CD14-positive monocyte (primary cell): ENCODE measurements around the gene SLC25A22. TPM values are rescaled to one million over a fixed set of nuclear protein-coding genes. Genes with fewer than 3 reads are reported as not detected.

Experiments
- DNase-seq, 3 donors: peaks; one replicate each; pipeline ENCODE4 v3.0.0-alpha.2; 2011 to 2022
- H2AFZ ChIP-seq: 2 replicates; pipeline ENCODE4 v1.6.0; 2012; ENCODE audit warnings: mild to moderate bottlenecking, low read depth, low read length, inconsistent platforms; ENCODE audit not compliant: insufficient read depth, poor library complexity, severe bottlenecking
- H3K27ac ChIP-seq, 2 donors: 1 replicate in 1 of 2; 2 replicates in 1 of 2; pipeline ENCODE4 v1.5.1; 2012 to 2013; ENCODE audit warnings: low read length in 2 of 2, control low read depth in 1 of 2, inconsistent platforms in 1 of 2, low read depth in 1 of 2, mild to moderate bottlenecking in 1 of 2
- H3K27me3 ChIP-seq, 2 donors: one replicate each; pipeline versions ENCODE4 v1.6.0 to v1.6.1; 2011 to 2013; ENCODE audit warnings: low read length in 2 of 2; ENCODE audit not compliant: control insufficient read depth in 2 of 2, insufficient read depth in 2 of 2
- H3K36me3 ChIP-seq, 2 donors: replicated peaks in 1 of 2; 1 replicate in 1 of 2; 2 replicates in 1 of 2; pipeline versions ENCODE4 v1.5.1 to v1.6.1; 2012 to 2013; ENCODE audit warnings: low read length in 2 of 2, control low read depth in 1 of 2, inconsistent platforms in 1 of 2, mild to moderate bottlenecking in 1 of 2; ENCODE audit not compliant: insufficient read depth in 2 of 2, control insufficient read depth in 1 of 2
- H3K4me1 ChIP-seq, 2 donors: 1 replicate in 1 of 2; 2 replicates in 1 of 2; pipeline versions ENCODE4 v1.5.1 to v1.6.1; 2012 to 2013; ENCODE audit warnings: low read length in 2 of 2, control low read depth in 1 of 2, inconsistent platforms in 1 of 2, mild to moderate bottlenecking in 1 of 2, moderate library complexity in 1 of 2; ENCODE audit not compliant: insufficient read depth in 2 of 2, control insufficient read depth in 1 of 2
- H3K4me2 ChIP-seq: replicated peaks from 2 replicates; pipeline ENCODE3; 2012; ENCODE audit warnings: low read length, moderate library complexity, mild to moderate bottlenecking; ENCODE audit not compliant: poor library complexity, severe bottlenecking; ENCODE audit errors: extremely low read depth
- H3K4me3 ChIP-seq, 3 experiments: fragments of 200-600 bp in 1 of 3; sonication (generic) in 1 of 3; replicated peaks in 1 of 3; 1 replicate in 2 of 3; 2 replicates in 1 of 3; pipeline ENCODE4 v1.5.1; 2011 to 2013; ENCODE audit warnings: low read length in 3 of 3, mild to moderate bottlenecking in 3 of 3, control low read depth in 2 of 3, low read depth in 2 of 3, inconsistent platforms in 1 of 3, moderate library complexity in 1 of 3
- H3K79me2 ChIP-seq: 2 replicates; pipeline ENCODE4 v1.6.0; 2012; ENCODE audit warnings: mild to moderate bottlenecking, control low read depth, inconsistent platforms, low read length, moderate library complexity; ENCODE audit not compliant: insufficient read depth
- H3K9ac ChIP-seq: 2 replicates; pipeline ENCODE4 v1.6.0; 2017; ENCODE audit warnings: low read length, mild to moderate bottlenecking; ENCODE audit not compliant: insufficient read depth, poor library complexity, severe bottlenecking
- H3K9me3 ChIP-seq, 2 donors: replicated peaks in 1 of 2; 1 replicate in 1 of 2; 2 replicates in 1 of 2; pipeline versions ENCODE4 v1.5.1 to v1.6.1; 2012 to 2013; ENCODE audit warnings: low read length in 2 of 2, control low read depth in 1 of 2; ENCODE audit not compliant: control insufficient read depth in 1 of 2, insufficient read depth in 1 of 2
- H4K20me1 ChIP-seq: 2 replicates; pipeline ENCODE4 v1.6.0; 2012; ENCODE audit warnings: mild to moderate bottlenecking, low read length, control low read depth, moderate library complexity; ENCODE audit not compliant: insufficient read depth
- H3K27ac Mint-ChIP-seq, 7 donors: one replicate each; pipeline ENCODE4 v1.8.0; 2020; ENCODE audit warnings: mild to moderate bottlenecking in 7 of 7, mixed read lengths in 7 of 7, moderate library complexity in 6 of 7, inconsistent platforms in 2 of 7
- H3K27me3 Mint-ChIP-seq, 3 donors: one replicate each; pipeline ENCODE4 v1.8.0; 2021 to 2022; ENCODE audit warnings: low read depth in 3 of 3, mild to moderate bottlenecking in 3 of 3, mixed read lengths in 3 of 3, moderate library complexity in 3 of 3, inconsistent platforms in 1 of 3
- H3K36me3 Mint-ChIP-seq, 2 donors: one replicate each; pipeline ENCODE4 v1.8.0; 2020; ENCODE audit warnings: mixed read lengths in 2 of 2, inconsistent platforms in 1 of 2, mild to moderate bottlenecking in 1 of 2
- H3K4me1 Mint-ChIP-seq: one replicate; pipeline ENCODE4 v1.8.0; 2020; ENCODE audit warnings: mild to moderate bottlenecking, mixed read lengths
- H3K4me3 Mint-ChIP-seq, 2 donors: one replicate each; pipeline ENCODE4 v1.8.0; 2020; ENCODE audit warnings: mild to moderate bottlenecking in 2 of 2, mixed read lengths in 2 of 2, moderate library complexity in 1 of 2
- H3K9me3 Mint-ChIP-seq, 7 donors: one replicate each; pipeline ENCODE4 v1.8.0; 2020 to 2022; ENCODE audit warnings: mixed read lengths in 7 of 7, mild to moderate bottlenecking in 6 of 7, moderate library complexity in 6 of 7, inconsistent platforms in 2 of 7
- CTCF ChIP-seq: fragments of 200-600 bp; IDR thresholded peaks from one replicate; pipeline ENCODE4 v1.8.0; 2022; ENCODE audit warnings: antibody characterized with exemption, mild to moderate bottlenecking
- WGBS: methylation state at CpG from one replicate; pipeline ENCODE4 v1.1.5; 2013; ENCODE audit warnings: missing lambda C conversion rate; ENCODE audit not compliant: insufficient coverage; 5-methylcytosine and 5-hydroxymethylcytosine counted together
- intact Hi-C, 2 donors: fragments of 100-400 bp; cut with micrococcal nuclease; formaldehyde crosslinking; loops; one replicate each; pipeline versions ENCODE4 v1.15.0 to v1.15.1; 2023
- polyA plus RNA-seq, 3 donors: library from polyadenylated mRNA; depleted of rRNA in 1 of 3; unstranded in 2 of 3; stranded (reverse) in 1 of 3; fragments of 300-500 nt in 2 of 3; fragments of >200 nt in 1 of 3; fragmentation: Illumina TruSeq in 2 of 3; gene quantifications; 1 replicate in 2 of 3; 2 replicates in 1 of 3; pipeline ENCODE4 v1.2.3, GENCODE V29; 2012 to 2021

Gene SLC25A22
- polyA plus RNA-seq, 3 donors, result 4.4 to 20.9 (median 5.6) TPM

DNA sequence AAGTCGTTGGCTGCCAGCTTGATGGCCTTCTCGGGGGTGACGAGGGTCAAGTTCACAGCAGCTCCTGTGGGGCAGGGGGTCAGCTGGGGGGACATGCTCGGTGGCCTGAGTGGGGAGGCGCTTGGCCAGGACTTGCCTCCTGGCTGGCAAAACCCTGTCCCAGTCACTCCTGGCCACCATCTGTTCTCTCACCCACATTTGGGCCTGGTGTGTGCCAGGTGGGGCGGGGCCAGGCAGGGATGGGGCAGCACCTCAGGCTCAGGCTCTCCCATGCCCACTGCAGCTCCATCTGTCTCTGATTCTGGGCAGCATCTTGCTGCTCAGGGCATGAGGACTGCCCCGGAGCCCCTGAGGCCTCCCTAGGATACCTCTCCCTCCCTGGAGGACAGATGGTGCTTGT, 4.5 kb downstream of the SLC25A22 start:
- H4K20me1 ChIP-seq, result peaks cover 12% of the 10 kb centered on the region
- Mint-ChIP-seq H3K4me3 (no peak overlapping the region), H3K9me3 (peaks cover 0 to 2% (median 0%) of the 10 kb centered on the region in 7 donors), H3K27ac (no peak overlapping the region), H3K27me3 (peaks cover 11 to 22% (median 18%) of the 10 kb centered on the region in 3 donors), H3K4me1 (peaks cover 18% of the 10 kb centered on the region), H3K36me3 (peaks cover 15 to 17% of the 10 kb centered on the region in 2 donors)
- intact Hi-C loops, result no loop called here
- H2AFZ ChIP-seq, result no peak overlapping the region
- peaks cover 15% of the 10 kb centered on the region for H3K79me2 ChIP-seq
- no peak overlapping the region for H3K4me2 ChIP-seq
- no peaks in the 10 kb centered on the region for H3K9me3 ChIP-seq
- H3K9ac ChIP-seq, result no peak overlapping the region
- H3K27me3 ChIP-seq, result peaks cover 4 to 18% of the 10 kb centered on the region in 2 donors
- 98% methylated on average over 5 of the region's 7 CpGs for WGBS
- H3K4me3 ChIP-seq, result no peak overlapping the region
- peaks cover 5 to 9% of the 10 kb centered on the region in 2 donors for H3K36me3 ChIP-seq
- H3K27ac ChIP-seq, result no peak overlapping the region
- peaks cover 29 to 31% of the 10 kb centered on the region in 2 donors for H3K4me1 ChIP-seq
- TF ChIP-seq CTCF, result no peak
- DNase-seq, result no peak

DNA sequence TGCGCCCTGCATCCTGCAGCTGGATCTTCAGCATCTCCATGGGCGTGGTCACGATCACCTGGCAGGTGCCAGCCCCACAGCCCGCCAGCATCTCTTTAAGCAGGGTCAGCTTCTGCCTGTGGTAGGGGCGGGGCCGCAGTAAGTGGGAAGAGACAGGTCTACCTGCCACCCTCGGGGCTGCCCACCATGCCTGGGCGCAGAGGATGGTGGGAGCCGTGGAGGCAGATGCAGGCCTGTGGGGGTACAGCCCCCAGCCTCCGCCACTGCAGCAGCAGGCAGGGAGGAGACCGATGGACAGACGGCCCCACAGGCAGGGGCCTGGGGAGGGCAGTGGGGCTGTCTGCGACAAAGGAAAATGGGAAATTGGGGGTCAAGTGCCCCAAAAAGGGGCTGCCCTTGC, 5.2 kb downstream of the SLC25A22 start:
- DNase-seq, result no peak

More for the DNA sequence above, 5.2 kb downstream of the SLC25A22 start:
- Histone ChIP-seq H2AFZ (no peak overlapping the region), H3K9ac (no peak overlapping the region), H3K36me3 (peaks cover 5 to 9% of the 10 kb centered on the region in 2 donors), H3K9me3 (no peaks in the 10 kb centered on the region), H3K4me3 (no peak overlapping the region), H3K4me1 (peaks cover 25 to 26% of the 10 kb centered on the region in 2 donors), H3K79me2 (peaks cover 15% of the 10 kb centered on the region), H3K27me3 (peaks cover 4 to 25% of the 10 kb centered on the region in 2 donors), H3K4me2 (no peak overlapping the region), H4K20me1 (peaks cover 12% of the 10 kb centered on the region), H3K27ac (no peak overlapping the region)
- WGBS, result 92% methylated on average over 13 of the region's 13 CpGs
- intact Hi-C loops, result no loop called here
- Mint-ChIP-seq H3K4me1 (peaks cover 18% of the 10 kb centered on the region), H3K27me3 (peaks cover 15 to 29% (median 20%) of the 10 kb centered on the region in 3 donors), H3K27ac (no peak overlapping the region), H3K36me3 (peaks cover 15 to 17% of the 10 kb centered on the region in 2 donors), H3K4me3 (no peak overlapping the region), H3K9me3 (peaks cover 0 to 2% (median 0%) of the 10 kb centered on the region in 7 donors)
- TF ChIP-seq CTCF, result no peak
